OCI-LY3 (cell line): ENCODE data around the gene CTNNA1.

Source experiments
- EZH2phosphoT487 ChIP-seq: fragments of 200-600 bp; shearing (Covaris generic); IDR thresholded peaks from 2 replicates; pipeline ENCODE4 v1.6.1; 2018; ENCODE audit warnings: antibody characterized with exemption, mixed run types, low read depth
- TF ChIP-seq, protein P1 (sequence below): fragments of 200-600, 300-600 bp; sonication (generic); IDR thresholded peaks from 2 replicates; pipeline ENCODE4 v1.5.1; 2014; ENCODE audit warnings: antibody characterized with exemption, low read length, low read depth

DNA sequence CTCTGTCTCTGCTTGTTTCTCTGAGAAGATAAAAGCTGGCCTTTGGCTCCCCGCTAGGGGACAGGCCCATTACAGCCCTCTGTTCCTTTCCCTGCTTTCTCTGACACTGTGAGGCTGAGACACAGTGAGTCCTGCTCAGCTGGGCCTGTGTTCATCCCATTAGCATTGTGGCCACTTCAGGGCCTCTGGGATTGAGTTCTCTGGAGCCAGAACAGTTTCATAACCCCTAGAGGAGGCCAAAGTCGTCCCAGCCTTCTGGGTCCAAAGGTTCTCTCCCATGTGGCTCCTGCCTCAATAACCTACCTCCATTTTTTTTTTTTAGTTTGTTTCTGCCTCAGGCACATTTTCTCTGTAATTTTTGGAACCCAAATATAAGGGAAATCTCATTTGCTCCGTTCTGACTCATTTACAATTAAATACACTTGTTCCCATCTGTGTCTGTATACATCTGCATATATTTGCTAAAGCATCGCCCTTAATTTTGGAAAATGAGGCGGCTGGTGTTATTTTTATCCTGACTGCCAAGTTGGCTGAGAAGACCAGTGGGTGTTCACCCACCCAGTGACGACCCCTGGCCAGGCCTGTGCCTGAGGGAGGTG is 27.3 kb upstream of the CTNNA1 start:
- TF ChIP-seq, protein P1, sequence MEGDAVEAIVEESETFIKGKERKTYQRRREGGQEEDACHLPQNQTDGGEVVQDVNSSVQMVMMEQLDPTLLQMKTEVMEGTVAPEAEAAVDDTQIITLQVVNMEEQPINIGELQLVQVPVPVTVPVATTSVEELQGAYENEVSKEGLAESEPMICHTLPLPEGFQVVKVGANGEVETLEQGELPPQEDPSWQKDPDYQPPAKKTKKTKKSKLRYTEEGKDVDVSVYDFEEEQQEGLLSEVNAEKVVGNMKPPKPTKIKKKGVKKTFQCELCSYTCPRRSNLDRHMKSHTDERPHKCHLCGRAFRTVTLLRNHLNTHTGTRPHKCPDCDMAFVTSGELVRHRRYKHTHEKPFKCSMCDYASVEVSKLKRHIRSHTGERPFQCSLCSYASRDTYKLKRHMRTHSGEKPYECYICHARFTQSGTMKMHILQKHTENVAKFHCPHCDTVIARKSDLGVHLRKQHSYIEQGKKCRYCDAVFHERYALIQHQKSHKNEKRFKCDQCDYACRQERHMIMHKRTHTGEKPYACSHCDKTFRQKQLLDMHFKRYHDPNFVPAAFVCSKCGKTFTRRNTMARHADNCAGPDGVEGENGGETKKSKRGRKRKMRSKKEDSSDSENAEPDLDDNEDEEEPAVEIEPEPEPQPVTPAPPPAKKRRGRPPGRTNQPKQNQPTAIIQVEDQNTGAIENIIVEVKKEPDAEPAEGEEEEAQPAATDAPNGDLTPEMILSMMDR, result no peak
- TF ChIP-seq EZH2phosphoT487, result no peak
